Kidney epithelial cell (primary cell): ENCODE data around the gene GABARAPL2. TPM values are rescaled to one million over a fixed set of nuclear protein-coding genes. Genes with fewer than 3 reads are reported as not detected.
"Not testable (repeated sequence)": the region's sequence is repeated elsewhere in the genome, so short reads cannot be mapped to it uniquely, and the experiment has no call there.

Experiments used
- DNase-seq: peaks from one replicate; pipeline ENCODE4 v3.0.0-alpha.2; 2010; ENCODE audit warnings: low read depth
- H3K27me3 ChIP-seq: 2 replicates; pipeline ENCODE4 v1.6.0; 2011; ENCODE audit warnings: low read length; ENCODE audit not compliant: control insufficient read depth, insufficient read depth
- H3K36me3 ChIP-seq: 2 replicates; pipeline ENCODE4 v1.5.1; 2011; ENCODE audit warnings: low read length; ENCODE audit not compliant: control insufficient read depth, insufficient read depth
- H3K4me3 ChIP-seq: 2 replicates; pipeline ENCODE4 v1.5.1; 2011; ENCODE audit warnings: low read depth, mild to moderate bottlenecking, control low read depth, low read length
- total RNA-seq: library from RNA; depleted of rRNA; stranded (reverse); fragments of >200 nt; gene quantifications from 2 replicates; pipeline ENCODE4 v1.2.3, GENCODE V29; 2015
- TF ChIP-seq, protein P1 (sequence below): IDR thresholded peaks from 2 replicates; pipeline ENCODE4 v1.5.1; 2011; ENCODE audit warnings: mild to moderate bottlenecking, moderate library complexity, low read length, control low read depth, inconsistent platforms; ENCODE audit not compliant: insufficient read depth, poor library complexity, severe bottlenecking

The GABARAPL2 gene
- total RNA-seq, 1 donor from 2014 or later = 67.9 TPM

DNA sequence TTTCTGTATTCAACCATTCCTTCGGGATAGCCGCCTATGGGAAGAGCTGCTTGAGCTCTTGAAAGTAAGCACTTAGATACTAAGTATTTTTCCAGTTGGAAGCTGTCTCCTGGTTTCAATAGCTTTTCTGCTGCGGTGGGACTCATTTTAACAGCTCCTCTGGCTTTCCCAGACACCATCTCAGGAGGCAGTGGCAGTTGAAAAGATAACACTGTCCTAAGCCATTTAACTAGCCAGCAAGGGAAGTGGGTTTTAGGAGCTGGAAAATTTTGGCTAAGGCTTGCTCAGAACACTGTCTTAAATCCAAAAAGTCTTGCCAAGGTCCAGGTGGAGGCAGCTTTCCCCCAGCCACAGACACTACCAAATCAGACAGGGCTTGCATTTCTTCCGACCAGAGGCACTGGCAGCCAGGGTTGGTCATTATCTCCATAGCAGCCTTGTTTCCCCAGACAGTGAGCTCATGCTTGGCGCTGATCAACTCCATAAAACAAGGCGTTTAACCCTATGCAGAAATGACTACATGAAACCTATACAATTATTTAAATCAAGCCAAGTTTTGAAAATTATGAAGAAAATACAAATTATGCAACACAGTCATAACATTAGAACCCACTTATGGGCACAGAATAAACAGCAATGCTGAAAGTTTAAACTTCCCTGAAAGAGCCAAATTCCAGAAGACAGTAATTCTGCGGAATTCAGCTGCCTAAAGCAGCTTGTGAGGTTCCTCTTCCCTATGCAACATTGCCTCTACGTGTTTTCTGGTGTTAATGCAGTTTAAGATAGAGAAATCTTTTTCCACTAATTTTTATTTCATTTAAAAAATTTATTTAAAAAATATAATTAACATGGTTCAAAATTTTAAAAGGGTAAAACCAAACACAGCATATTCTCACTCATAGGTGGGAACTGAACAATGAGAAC is 25.0 kb downstream of the GABARAPL2 start:
- H3K27me3 ChIP-seq = no peaks in the 10 kb centered on the region
- TF ChIP-seq, protein P1, sequence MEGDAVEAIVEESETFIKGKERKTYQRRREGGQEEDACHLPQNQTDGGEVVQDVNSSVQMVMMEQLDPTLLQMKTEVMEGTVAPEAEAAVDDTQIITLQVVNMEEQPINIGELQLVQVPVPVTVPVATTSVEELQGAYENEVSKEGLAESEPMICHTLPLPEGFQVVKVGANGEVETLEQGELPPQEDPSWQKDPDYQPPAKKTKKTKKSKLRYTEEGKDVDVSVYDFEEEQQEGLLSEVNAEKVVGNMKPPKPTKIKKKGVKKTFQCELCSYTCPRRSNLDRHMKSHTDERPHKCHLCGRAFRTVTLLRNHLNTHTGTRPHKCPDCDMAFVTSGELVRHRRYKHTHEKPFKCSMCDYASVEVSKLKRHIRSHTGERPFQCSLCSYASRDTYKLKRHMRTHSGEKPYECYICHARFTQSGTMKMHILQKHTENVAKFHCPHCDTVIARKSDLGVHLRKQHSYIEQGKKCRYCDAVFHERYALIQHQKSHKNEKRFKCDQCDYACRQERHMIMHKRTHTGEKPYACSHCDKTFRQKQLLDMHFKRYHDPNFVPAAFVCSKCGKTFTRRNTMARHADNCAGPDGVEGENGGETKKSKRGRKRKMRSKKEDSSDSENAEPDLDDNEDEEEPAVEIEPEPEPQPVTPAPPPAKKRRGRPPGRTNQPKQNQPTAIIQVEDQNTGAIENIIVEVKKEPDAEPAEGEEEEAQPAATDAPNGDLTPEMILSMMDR = no peak
- DNase-seq = no peak
- H3K4me3 ChIP-seq = no peak overlapping the region
- H3K36me3 ChIP-seq = no peaks in the 10 kb centered on the region

DNA sequence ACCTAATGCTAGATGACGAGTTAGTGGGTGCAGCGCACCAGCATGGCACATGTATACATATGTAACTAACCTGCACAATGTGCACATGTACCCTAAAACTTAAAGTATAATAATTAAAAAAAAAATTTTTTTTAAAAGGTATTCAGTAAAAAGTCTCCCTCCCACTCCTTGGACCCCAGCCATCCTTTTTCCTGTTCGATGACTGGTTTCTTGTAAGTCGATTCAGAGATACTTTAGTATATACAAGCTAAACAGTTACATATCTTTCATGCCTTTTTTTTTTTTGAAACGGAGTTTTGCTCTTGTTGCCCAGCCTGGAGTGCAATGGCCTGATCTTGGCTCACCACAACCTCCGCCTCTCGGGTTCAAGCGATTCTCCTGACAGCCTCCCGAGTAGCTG is 25.7 kb downstream of the GABARAPL2 start:
- not testable (repeated sequence) for H3K4me3 ChIP-seq, H3K36me3 ChIP-seq, DNase-seq, H3K27me3 ChIP-seq

DNA sequence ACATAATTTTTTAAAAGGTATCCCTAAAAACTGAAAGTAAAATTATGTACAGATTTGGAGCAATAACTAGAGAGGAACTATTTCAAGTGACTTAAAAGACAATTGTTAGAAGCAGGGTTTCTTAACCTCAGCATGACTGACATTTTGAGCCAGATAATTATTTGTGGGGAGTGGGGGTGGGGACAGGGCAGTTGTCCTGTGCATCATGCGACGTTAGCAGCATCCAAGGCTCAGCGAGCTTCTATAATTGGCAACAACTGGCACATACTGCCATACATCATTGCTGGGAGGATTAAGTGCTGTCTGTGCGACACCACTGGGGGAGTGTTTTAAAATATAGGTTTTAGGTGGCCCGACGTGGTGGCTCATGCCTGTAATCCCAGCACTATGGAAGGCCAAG is 27.1 kb downstream of the GABARAPL2 start:
- H3K4me3 ChIP-seq = no peak overlapping the region
- H3K36me3 ChIP-seq = no peaks in the 10 kb centered on the region
- TF ChIP-seq, protein P1 = no peak
- no peak for DNase-seq
- H3K27me3 ChIP-seq = no peaks in the 10 kb centered on the region

DNA sequence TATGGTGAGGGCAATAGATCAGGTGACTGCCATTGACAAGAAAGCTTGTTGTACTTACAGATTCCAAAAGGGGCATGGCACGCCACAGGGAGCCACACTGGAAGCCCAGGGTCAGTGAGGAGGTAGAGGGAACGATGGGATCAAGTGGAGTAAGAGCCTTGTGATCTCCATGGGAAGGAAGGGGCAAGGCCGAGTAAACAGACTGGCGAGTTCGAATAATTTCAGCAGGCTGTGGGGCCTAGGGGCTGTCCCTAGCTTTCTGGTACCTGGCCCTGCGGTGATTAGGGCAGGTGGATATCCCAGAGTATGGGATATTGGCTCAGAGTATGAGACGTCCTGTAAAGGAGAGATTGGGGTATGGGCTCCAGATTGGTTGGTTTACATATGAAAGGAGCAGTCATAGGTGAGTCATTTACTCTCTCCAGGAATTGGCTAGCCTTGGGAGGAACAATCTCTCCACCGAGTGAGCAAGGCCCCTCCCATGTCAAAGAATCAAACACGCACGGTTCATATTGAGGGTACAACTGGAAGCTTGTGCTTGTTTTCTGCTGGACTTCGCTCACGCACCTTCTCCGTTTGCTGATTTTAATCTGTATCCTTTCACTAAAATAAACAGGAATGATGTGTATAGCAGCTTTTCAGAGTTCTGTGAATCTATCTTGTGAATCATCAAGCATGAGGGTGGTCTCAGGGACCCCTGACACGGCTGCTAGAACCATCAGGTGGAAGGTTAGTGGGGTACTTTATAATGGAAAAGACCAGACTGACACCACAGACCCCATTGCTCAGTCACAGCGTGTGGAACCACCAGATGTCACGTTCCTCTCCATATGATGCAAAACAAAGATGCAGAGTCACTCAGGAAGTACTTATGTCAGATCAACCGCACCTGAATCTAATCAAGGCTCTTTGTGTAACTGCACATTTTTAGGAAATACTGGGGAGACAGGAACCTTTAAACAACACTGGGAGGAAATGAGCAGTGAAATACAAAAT is 27.9 kb downstream of the GABARAPL2 start:
- no peak for DNase-seq

DNA sequence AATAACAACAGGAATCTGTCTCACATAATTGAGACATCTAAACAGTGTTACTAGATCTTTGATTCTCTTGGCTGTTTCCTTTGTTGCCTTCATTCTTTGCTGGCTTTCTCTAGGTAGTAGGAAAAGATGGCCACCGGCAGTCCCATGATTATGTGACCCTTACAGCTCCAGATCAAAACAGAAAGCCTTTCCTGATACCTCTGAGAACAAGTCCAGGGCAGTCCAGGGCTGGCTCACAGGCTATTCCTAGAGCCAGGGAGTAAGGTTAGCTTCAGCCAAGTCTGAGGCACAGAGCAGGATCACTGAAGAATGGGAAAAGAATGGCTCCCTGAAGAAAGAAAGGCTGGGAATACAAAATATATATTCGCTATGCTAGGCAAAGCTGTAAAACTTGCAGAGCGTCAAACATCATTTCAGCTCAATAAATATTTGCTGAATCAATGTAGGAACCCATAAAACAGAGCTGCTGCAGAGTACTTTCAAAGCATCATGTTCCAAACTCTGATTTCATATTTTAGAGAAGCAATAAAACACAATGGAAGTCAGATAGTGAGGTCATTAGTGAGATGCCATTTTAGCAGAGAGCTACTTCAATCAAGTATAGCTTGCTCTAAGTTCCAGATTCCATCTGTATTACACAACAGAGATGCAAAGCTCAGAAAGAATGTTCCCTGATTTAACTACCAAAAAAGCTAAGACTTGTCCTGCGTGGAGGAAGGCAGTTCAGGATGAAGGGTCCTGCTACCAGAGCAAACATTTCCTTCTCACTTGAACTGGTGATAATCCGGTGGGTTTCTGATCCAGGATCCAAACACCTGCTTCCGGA is 33.5 kb downstream of the GABARAPL2 start:
- H3K27me3 ChIP-seq = no peaks in the 10 kb centered on the region
- no peak overlapping the region for H3K4me3 ChIP-seq
- H3K36me3 ChIP-seq = peaks cover 2% of the 10 kb centered on the region
- DNase-seq = no peak
- TF ChIP-seq, protein P1 = no peak

More for the DNA sequence above, 27.9 kb downstream of the GABARAPL2 start:
- Histone ChIP-seq H3K36me3 (no peaks in the 10 kb centered on the region), H3K27me3 (no peaks in the 10 kb centered on the region), H3K4me3 (no peak overlapping the region)
- TF ChIP-seq, protein P1 = no peak
